ENCODE results near the gene FMNL3. TPM values are rescaled to one million over a fixed set of nuclear protein-coding genes. Genes with fewer than 3 reads are reported as not detected.

The FMNL3 gene, protein sequence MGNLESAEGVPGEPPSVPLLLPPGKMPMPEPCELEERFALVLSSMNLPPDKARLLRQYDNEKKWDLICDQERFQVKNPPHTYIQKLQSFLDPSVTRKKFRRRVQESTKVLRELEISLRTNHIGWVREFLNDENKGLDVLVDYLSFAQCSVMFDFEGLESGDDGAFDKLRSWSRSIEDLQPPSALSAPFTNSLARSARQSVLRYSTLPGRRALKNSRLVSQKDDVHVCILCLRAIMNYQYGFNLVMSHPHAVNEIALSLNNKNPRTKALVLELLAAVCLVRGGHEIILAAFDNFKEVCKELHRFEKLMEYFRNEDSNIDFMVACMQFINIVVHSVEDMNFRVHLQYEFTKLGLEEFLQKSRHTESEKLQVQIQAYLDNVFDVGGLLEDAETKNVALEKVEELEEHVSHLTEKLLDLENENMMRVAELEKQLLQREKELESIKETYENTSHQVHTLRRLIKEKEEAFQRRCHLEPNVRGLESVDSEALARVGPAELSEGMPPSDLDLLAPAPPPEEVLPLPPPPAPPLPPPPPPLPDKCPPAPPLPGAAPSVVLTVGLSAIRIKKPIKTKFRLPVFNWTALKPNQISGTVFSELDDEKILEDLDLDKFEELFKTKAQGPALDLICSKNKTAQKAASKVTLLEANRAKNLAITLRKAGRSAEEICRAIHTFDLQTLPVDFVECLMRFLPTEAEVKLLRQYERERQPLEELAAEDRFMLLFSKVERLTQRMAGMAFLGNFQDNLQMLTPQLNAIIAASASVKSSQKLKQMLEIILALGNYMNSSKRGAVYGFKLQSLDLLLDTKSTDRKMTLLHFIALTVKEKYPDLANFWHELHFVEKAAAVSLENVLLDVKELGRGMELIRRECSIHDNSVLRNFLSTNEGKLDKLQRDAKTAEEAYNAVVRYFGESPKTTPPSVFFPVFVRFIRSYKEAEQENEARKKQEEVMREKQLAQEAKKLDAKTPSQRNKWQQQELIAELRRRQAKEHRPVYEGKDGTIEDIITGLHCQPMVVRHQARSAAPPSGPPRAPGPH
- total RNA-seq, result 16.3 to 19.2 TPM (median 18.3 TPM) in 3 replicates

DNA sequence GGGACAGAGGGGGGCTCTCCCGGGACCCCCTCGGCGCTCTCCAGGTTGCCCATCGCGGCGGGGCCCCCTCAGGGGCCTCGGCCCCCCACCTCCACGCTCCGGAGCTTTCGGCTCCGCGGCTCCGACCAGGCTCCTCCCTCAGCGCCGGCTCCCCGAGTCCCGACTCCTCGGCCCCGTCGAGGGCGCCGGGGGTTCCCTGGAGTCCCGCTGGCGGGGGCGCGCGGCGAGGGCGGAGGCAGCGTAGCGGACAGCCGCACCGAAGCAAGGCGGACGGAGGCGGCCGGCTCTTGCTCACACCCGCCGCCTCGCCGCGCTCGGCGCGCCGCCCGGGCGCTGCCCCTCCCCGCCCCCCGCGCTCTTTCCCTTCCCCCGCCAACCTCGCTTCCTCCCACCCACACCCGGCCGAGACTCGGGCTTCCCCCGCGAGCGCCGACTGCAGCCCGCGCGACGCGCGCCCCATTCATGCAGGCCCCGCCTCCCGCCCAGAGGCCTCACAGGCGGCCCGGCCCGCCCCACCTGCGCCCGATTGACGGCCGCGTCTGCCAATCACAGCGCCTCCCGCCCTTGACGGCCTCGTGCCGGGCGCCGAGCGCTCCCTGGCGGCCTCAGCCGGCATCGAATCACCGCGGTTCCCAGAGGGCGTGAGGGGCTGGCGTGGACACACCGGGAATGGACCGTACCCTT lies at the start of gene FMNL3:
Gene FMNL3 (minus strand): TSS at position 278 of the 684 bp plus-strand sequence. CDS start 225 bp downstream, at position 53.
- peaks cover 19% of the 10 kb centered on the region for H3K4me1 Mint-ChIP-seq
- H3K27me3 Mint-ChIP-seq (ENCODE audit: low read depth), result peaks cover 61% of the 10 kb centered on the region

DNA sequence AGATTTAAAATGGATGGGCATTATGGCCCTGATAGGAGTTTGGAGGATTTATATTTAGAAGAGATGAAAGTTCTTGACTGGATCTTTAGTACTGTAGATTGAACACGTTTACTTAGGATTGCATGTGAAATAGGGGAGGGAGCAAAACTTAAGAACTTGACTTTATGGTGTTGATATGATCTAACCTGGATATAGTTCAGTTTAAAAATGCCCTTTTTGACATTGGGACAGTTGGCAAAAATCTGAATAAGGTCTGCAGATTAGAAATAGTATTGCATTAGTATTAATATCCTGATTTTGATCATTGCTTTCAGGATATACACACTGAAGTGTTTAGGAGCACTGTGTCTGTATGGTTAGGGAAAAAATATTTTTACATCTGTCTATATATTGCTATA lies 43.8 kb upstream of the FMNL3 start:
- H3K4me1 Mint-ChIP-seq, result peaks cover 9% of the 10 kb centered on the region
- H3K9me3 Mint-ChIP-seq, result no peaks in the 10 kb centered on the region
- H3K4me3 Mint-ChIP-seq, result no peak overlapping the region
- H3K27me3 Mint-ChIP-seq (ENCODE audit: low read depth), result no peaks in the 10 kb centered on the region
- no peak for DNase-seq (ENCODE audit: low spot score in 2 of 2, unreplicated experiment in 2 of 2)
- peaks cover 9% of the 10 kb centered on the region for H3K36me3 Mint-ChIP-seq
- TF ChIP-seq CTCF (IDR thresholded peaks at IDR 0.05; ENCODE audit: unreplicated experiment), result no peak
- H3K27ac Mint-ChIP-seq, result peak overlapping the region; percentile 2

More for the DNA sequence above, at the start of gene FMNL3:
- TF ChIP-seq CTCF (IDR thresholded peaks at IDR 0.05; ENCODE audit: unreplicated experiment), result peak; percentile 85
- DNase-seq (ENCODE audit: low spot score in 2 of 2, unreplicated experiment in 2 of 2), result peak; percentile 99
- Mint-ChIP-seq H3K36me3 (no peaks in the 10 kb centered on the region), H3K4me3 (peak within 1 kb of the TSS; percentile 88), H3K27ac (peak within 1 kb of the TSS; percentile 91), H3K9me3 (no peaks in the 10 kb centered on the region)

- Mint-ChIP-seq H3K36me3 (peaks cover 6% of the 10 kb centered on the region), H3K4me3 (no peak overlapping the region), H3K27me3 (ENCODE audit: low read depth) (no peaks in the 10 kb centered on the region), H3K4me1 (peaks cover 9% of the 10 kb centered on the region), H3K9me3 (no peaks in the 10 kb centered on the region), H3K27ac (no peak overlapping the region)
- no peak for TF ChIP-seq CTCF (IDR thresholded peaks at IDR 0.05; ENCODE audit: unreplicated experiment)
- DNase-seq (ENCODE audit: low spot score in 2 of 2, unreplicated experiment in 2 of 2), result no peak
These were observed 43.1 kb upstream of the FMNL3 start for GRCh38 chr12:49750027-49750995.

- Mint-ChIP-seq H3K27ac (no peak overlapping the region), H3K4me3 (no peak overlapping the region), H3K36me3 (peaks cover 6% of the 10 kb centered on the region), H3K4me1 (peaks cover 18% of the 10 kb centered on the region), H3K9me3 (no peaks in the 10 kb centered on the region), H3K27me3 (ENCODE audit: low read depth) (no peaks in the 10 kb centered on the region)
- no peak for DNase-seq (ENCODE audit: low spot score in 2 of 2, unreplicated experiment in 2 of 2)
- TF ChIP-seq CTCF (IDR thresholded peaks at IDR 0.05; ENCODE audit: unreplicated experiment), result no peak
These were observed 41.6 kb upstream of the FMNL3 start for GRCh38 chr12:49748800-49749199.
